ENCODE results near the gene SELENOM.
"Not testable (repeated sequence)": the region's sequence is repeated elsewhere in the genome, so short reads cannot be mapped to it uniquely, and the experiment has no call there.

SELENOM gene

DNA sequence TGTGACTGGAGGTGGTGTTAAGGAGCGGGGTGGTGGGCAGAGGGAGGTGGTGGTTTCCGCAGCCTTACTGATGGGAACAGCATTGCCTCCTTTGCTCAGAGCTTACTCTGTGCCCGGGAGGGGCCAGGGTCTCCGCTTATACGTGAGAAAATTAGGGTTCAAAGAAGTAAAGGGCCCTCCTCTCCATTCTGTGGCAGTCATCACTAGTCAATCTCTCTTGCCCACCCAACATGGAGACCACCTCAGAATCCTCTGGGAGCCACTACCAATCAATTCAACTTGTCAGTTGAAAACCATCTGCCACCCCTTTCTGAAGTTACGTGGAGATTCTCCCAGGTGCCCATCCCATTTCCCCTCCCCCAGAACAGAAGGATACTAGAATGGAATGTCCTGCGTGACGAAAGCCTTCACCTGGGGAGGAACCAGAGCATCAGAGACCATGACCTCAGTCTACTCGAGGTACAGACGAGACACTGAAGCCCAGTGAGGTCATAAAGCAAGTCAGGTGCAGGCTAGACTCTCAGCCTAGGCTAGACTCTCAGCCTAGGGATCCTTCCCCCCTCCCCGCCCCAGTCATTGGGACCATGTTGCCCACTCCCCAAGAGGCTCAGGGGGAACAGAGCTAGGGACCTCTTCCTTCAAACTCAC is 2.0 kb downstream of the SELENOM start:
- DNase-seq (ENCODE audit: low read depth): no peak

DNA sequence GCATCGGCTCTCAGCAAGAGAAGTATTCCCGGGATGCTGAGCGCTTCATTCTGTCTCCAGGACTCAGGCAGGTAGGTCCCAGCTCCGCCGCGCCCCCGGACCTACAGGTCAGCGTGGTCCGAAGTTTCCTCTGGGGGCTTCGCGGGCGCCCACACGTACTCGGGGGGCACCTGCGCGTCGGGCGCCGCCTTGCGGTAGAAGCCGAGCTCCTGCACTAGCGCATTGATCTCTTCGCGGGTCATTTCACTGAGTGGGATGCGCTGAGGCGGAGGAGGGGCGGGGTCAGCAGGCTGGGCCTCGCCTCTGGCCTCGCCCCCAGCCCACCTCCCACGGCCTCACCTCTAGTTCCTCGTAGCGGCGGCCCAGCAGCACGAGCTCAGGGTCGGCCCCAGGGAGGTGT is 2.5 kb downstream of the SELENOM start:
- DNase-seq (ENCODE audit: low read depth): no peak

DNA sequence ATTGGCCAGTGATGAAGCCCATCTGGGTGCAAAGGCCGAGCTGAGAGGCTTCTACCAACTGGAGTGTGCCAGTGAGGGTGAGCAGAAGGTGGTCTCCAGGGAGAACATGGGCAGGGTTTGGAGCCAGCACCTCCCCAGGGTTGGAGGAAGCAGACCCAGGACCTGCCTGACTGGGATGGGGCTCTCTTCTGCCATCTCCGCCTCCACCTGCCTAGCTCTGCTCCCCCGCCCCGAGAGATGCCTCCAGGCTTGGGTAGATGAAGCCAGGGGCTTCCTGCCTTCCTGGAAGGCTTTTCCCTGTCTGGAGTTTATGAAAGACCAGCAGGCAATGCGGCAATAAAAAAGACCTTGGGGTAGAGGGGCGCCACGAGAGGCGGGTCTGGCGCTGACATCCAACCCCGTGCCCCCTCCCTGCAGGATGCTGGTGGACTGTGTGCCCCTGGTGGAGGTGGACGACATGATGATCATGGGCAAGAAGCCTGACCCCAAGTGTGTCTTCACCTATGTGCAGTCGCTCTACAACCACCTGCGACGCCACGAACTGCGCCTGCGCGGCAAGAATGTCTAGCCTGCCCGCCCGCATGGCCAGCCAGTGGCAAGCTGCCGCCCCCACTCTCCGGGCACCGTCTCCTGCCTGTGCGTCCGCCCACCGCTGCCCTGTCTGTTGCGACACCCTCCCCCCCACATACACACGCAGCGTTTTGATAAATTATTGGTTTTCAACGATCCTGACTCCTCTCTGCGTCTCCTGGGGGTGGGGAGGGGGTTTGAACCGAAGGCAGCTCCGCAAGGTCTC is 3.3 kb downstream of the SELENOM start:
- no peak for DNase-seq (ENCODE audit: low read depth)

DNA sequence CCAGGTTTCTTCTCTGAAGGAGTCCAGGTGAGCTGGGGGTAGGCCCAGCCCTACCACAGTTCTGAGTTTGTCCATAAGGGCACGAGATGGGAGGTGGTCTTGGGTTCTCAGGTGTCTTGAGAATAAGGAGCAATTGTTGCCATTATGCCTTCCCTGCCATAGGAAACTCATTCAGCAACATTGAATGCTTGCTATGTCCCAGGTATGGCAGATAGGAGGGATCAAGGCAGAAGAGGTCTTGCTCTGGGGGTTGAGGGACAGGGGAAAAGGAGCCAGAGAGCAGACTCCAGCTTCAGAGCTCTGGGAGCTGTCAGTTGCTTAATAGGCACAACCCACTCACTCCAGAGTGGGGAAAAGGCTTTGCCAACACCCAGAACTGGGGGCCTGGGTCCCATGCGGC is 4.3 kb downstream of the SELENOM start:
- no peak for DNase-seq (ENCODE audit: low read depth)

DNA sequence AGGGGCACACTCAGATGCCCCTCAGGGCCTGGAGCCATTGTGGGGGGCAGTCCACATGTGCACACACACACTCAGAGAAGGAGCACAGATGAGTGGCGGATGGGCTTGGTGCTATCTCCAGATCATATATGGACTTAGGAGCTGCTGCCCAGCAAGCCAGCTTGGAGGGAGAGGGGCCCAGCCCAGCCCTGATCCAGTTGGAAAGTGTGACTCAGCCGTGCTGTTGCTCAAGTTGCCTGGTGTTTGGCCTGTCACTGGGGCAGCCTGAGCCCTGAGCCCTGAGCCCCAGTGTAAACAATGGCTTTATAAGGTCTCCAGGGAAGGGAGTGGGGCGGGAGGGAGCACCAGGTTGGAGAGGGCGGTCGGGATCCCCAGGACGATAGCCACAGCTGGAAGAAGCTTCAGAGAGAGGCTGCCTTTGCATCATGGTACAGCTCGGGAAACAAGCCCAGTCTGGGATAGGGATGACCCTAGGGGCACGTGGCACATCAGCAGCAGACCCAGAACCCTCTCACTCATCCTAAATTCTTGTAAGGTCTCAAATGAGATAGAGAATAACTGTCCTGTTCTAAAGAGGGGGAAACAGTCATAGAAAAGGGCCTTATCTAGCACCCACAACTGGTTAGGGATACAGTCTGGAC is 4.8 kb downstream of the SELENOM start:
- no peak for DNase-seq (ENCODE audit: low read depth)

DNA sequence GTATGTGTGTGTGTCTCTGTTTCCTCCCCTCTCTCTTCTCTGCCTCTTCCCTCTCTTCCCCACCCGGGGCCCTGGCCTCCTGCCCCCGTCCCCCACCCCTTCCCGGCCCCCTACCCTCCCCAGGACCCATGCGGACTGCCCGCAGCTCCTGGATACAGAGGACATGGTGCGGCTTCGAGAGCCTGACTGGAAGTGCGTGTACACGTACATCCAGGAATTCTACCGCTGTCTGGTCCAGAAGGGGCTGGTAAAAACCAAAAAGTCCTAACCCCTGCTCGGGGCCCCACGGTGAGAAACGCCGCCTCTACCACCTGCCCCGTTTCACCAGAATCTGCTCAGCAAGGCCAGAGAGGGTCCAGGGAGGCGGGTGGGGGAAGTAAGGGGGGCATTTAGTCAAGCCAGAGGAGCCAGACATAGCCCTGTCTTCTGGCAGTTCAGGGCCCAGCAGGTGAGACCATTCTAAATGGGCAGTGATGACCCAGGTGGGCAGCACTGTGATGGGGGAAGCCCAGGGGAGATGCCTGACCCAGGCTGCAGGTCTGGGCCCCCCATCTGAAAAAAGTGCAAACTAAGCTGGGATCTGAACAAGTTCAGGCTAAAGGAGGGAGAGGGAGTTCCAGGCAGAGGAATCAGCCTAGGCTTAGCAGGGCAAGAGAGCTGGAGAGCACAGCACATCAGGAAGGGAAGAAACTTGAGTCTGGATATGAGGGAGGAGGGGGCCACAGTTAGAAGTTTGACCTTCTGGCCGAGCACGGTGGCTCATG is 6.4 kb downstream of the SELENOM start:
- no peak for DNase-seq (ENCODE audit: low read depth)

DNA sequence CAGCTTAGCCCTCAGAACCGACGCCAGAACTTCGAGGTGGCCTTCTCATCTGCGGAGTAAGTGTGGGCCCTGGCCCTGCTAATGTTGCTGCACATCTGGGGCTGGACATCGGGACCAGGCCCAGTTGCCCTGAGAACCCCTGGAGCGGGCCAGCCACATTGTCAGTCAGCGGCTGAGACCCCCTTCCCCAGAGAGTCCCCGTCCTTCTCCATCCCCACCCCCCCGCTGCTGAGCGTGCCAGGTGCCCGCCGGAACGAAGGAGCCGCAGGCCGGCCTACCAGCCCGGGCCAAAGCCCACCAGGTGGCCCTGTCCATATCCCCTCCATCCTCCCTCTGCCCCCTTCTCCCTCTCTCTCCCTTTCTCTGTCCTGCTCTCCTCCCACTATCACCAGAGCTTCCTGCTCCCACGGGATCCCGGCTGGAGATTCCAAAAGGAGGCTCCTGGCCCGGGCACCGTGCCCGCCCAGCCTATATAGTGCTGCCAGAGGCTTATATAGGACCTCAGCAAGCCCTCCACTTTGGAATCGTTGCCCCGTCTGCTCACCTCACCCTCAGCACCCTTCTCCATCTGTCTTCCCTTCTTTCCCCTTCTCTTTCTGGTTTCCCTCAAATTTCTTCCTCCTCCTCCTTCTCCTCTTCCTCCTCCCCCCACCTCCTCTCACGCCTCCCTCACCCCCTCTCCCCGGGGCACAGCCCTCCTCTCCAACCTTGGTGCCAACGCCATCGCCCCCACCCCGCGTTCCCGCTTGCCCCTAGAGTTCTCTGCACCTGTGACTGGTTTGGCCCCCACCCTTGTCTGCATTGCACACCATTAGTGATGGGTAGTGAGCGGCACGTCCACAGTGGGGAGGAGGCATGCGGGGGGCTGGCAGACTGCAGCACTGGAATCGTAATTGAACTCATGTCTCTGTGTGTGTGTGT is 7.3 kb downstream of the SELENOM start:
- DNase-seq (ENCODE audit: low read depth): no peak

DNA sequence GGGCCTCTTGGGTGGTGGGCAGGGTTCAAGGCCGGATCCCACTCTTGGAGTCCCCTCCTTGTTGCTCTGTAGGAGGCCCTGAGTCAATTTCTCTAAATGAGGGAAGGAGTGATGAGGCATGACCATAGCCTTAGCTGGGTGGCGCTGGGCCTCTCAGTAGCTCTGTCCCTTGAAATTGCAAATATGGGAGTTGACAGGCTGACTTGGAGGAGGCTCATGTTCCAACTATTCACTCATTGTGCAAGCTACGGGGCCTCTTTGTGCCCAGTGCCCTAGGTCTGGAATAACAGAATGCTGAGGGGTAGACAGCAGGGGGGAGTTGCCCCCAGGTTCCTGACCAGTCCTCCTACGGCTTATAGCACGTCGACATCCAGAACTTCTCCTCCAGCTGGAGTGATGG is 8.0 kb downstream of the SELENOM start:
- DNase-seq (ENCODE audit: low read depth): no peak

DNA sequence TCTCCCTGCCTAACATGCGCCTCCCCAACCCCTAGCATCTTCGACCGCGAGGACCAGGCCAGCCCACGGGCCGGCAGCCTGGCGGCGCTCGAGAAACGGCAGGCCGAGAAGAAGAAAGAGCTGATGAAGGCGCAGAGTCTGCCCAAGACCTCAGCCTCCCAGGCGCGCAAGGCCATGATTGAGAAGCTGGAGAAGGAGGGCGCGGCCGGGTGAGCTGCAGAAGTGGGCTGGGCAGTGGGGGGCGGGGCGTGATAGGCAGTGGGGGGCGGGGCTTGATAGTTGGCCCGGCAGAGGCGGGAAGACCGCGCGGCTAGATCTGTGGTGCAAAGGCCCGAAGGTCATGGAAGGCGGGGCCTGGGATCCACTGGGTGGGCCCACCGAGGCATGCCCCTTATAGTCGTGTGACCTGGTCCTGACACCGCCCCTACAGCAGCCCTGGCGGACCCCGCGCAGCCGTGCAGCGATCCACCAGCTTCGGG is 8.7 kb downstream of the SELENOM start:
- no peak for DNase-seq (ENCODE audit: low read depth)

DNA sequence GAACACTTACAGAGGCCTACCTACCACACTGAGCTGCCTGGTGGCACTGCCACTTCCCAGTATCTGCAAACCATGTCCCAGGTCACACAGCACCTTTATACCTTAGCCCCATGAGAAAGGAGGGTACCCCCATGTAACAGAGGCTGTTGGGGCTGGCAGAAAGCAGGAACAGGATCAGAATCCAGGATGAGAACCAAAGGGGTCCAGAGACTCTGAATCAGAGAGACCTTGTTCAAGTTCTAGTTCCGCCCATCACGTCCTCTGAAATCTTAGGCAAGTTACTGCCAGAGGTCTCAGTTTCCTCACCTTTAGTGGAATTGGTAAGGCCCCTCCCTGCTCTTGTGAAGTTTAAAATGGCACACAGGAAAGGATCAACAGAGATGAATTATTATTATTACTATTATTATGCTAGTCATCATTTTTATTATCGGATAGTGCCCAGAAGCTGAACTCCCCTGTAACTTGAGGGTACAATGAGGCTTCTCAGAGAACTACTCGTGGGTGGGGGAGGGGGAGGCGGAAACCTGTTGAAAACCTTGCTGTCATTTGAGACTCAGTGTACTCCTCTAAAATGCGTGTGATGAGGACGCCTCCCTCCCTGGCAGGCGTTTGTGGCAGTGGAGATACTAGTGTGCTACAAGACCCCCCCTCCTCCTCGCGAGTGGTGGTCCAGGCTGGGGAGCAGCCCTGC is 9.3 kb downstream of the SELENOM start:
- no peak for DNase-seq (ENCODE audit: low read depth)

DNA sequence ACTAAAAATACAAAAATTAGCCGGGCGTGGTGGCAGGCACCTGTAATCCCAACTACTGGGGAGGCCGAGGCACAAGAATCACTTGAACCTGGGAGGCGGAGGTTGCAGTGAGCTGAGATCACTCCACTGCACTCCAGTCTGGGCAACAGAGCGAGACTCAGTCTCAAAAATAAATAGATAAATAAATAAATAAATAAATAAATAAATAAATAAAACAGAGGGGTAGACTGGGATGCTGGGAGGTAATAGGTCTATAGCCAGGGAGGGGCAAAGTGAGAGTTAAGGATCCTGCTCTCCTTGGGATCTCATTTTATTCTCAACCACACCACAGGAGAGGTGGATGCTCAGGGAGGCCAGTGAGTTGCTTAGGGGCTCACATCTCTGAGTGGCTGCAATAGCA is 9.8 kb downstream of the SELENOM start:
- DNase-seq (ENCODE audit: low read depth): not testable (repeated sequence)

DNA sequence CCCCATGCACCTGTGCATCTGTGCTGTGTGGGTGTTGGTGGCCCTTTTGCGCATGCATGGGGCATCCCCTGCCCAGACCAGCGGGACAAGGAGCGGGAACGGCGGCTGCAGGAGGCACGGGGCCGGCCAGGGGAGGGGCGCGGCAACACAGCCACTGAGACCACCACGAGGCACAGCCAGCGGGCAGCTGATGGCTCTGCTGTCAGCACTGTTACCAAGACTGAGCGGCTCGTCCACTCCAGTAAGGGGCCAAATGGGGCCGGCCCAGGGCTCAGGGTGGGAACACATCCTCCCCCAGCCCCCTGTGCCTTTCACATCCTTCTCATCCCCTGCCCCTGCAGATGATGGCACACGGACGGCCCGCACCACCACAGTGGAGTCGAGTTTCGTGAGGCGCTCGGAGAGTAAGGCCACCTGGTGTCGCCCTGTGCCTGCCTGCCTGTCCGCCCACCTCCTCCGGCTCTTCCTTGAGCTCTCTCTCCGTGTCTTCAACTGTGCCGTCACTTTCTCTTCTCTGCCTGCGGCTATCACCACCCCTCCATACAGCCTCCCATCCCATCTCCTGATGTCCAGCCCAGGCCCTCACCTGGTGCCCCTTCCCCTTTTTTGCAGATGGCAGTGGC is 10.6 kb downstream of the SELENOM start:
- no peak for DNase-seq (ENCODE audit: low read depth)

DNA sequence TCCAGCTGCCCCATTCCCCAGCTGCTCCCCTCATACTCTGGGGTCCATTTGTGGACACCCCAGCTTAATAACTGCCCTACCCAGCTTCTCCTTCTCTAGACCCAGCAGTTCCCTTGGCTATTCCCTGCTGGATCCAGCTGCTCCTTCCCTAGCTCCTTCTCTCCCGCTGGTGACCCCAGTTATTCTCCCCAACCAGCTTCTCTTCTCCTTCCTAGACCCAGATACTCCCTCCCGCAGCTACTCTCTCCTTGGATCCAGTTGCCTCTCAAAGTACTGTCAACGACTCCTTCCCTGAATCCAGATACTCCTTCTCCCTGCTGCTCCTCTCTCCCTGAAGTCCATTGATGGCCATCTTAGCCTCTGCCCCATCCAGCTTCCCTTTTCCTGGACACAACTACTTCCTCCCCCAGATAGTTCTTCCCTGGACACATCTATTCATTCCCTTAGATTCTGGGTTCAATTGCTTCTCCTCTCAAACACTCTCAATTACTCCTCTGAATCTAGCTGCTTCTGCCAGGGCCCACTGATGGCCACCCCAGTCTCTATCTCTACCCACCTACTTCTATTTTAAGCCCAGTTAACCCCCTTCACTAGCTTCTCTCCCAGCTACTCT is 11.6 kb downstream of the SELENOM start:
- no peak for DNase-seq (ENCODE audit: low read depth)

DNA sequence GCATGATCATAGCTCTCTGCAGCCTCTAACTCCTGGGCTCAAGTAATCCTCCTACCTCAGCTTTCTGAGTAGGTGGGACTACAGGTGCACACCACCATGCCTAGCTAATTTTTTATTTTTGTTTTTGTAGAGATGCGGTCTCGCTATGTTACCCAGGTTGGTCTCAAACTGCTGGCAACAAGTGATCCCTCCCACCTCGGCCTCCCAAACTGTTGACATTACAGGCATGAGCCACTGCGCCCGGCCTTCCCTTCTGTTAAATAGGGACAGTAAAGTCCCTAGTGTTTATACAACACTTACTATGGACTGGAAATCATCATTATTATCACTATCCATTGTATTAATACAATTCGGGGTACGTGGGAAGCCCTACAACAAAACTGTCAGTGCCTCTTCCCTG is 12.6 kb downstream of the SELENOM start:
- no peak for DNase-seq (ENCODE audit: low read depth)

DNA sequence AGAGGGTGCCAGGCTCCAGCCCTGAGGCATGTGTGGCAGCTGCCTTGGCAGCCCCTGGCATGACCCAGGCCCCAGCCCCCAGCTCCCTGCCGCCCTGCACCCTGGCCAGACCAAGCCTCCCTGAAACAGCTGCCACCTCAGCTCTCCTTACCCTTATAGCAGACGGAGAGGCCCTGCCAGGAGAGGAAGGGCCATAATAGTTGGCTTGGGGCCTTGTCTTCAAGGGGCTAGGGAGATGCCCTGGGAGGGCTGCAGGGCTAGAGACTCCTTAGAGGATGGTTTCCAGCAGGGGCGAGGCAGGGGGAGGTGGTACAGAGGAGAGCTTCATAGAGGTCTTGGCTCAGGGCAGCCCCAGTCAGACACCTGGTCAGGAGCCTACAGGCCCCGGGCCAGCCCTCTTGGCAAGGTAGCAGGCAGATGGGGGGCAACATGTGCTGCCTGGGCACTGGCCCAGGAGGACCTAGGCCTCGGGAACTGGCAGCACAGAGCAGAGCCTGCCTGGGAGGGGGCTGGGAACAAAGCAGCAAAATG is 13.3 kb downstream of the SELENOM start:
- DNase-seq (ENCODE audit: low read depth): no peak

DNA sequence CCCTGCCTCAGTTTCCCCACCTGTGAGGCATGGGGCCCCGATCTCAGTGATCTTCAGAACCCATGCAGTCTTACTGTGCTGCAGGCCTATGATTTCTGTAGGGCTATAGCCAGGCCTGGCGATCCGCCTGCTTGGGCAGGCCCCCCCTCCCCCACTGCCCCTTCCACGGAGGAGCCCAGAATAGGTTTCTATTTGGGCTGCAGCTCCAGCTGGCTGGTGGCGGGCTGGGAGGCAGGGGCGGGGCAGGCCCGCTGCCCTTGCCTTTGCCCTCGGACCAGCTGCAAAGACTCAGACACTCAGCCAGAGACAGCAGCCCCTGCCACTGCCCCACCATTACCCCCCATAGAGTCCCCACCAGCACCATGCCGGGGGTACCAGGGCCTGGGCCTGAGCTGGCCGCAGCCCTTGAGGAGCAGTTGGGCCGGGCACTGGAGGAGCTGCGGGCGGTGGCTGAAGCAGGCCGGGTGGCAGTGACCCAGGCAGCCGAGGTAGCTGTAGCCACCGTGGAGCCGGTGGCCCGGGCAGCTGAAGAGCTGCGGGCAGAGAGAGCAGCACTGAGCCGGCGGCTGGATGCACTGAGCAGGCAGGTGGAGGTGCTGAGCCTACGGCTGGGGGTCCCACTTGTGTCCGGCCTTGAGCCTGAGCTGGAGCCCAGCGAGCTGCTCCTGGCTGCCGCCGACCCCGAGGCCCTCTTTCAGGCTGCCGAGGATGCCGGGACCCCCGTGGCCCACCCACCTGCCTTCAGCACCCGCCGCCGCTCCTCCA is 14.1 kb downstream of the SELENOM start:
- DNase-seq (ENCODE audit: low read depth): no peak

DNA sequence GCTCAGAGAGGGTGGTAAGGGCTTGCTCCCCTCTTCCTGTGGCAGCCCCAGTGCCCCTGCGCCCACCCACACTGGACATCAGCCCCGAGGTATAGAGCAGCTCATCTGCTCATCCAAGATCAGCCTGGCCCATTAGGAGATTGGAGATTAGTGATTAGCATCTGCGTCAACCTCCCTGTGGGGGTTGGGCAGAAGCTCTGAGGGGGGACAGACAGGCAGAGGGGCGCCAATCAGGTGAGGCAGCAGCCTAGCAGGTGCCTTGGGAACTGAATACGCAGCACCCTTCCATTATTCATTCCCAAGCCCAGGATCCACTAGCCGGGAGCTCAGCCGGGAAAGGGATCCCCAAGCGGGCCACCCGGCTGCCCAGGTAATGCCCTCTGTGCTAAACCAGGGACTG is 15.2 kb downstream of the SELENOM start:
- no peak for DNase-seq (ENCODE audit: low read depth)

DNA sequence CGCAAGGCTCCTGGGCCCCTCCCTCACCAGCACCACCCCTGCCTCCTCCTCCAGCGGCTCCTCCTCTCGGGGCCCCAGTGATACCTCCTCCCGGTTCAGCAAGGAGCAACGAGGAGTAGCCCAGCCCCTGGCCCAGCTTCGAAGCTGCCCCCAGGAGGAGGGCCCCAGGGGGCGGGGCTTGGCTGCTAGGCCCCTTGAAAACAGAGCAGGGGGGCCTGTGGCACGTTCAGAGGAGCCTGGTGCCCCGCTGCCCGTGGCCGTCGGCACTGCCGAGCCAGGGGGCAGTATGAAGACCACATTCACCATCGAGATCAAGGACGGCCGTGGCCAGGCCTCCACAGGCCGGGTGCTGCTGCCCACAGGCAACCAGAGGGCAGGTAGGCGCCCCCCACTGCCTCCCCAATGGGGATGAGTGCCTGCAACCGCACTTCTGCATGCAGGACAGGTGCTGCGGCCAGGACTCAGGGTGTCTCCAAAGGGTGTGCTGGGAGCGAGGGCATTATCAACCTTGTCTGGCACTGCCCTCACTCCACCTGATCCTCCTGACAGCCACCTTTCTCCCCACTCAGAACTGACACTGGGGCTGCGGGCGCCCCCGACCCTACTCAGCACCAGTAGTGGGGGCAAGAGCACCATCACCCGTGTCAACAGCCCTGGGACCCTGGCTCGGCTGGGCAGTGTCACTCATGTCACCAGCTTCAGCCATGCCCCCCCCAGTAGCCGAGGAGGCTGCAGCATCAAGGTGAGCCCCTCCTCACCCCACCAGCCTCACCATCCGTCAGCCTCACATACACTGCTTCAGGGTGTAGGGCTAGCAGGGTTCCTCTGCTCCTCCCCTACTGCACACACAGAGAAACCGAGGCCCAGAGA is 16.0 kb downstream of the SELENOM start:
- no peak for DNase-seq (ENCODE audit: low read depth)

Measured in stimulated activated CD8-positive, alpha-beta memory T cell treated with anti-CD3 and anti-CD28 coated beads, Interleukin-7, amount 100 ng/mL, for 24 hours (primary cell).